Renal cortex interstitium (tissue), 11 donors: ENCODE data around the gene NUCB2. TPM values are rescaled to one million over a fixed set of nuclear protein-coding genes. Genes with fewer than 3 reads are reported as not detected.
A peak's percentile ranks its signal among the peaks of the same experiment; 100 is the strongest.
"Not testable (repeated sequence)": the region's sequence is repeated elsewhere in the genome, so short reads cannot be mapped to it uniquely, and the experiment has no call there.

Experiments used
- DNase-seq, 11 donors: peaks; one replicate each; pipeline ENCODE4 v3.0.0-alpha.2; 2013; ENCODE audit warnings: low read depth in 9 of 11, low spot score in 4 of 11; ENCODE audit errors: extremely low read depth in 1 of 11
- polyA plus RNA-seq, 3 donors: library from polyadenylated mRNA; unstranded; fragments of 120-200 nt; gene quantifications; one replicate each; pipeline ENCODE4 v1.2.1, GENCODE V29; 2013; ENCODE audit not compliant: insufficient read length in 3 of 3

The NUCB2 gene
- polyA plus RNA-seq, 3 donors = 73.3 to 82.5 (median 75.3) TPM

- DNase-seq = no peak
Observed at GRCh38 chr11:17259519-17259918, 17.0 kb upstream of the NUCB2 start.

- no peak for DNase-seq
Observed at GRCh38 chr11:17260020-17260419, 16.5 kb upstream of the NUCB2 start.

- no peak for DNase-seq
Observed at GRCh38 chr11:17263769-17264168, 12.8 kb upstream of the NUCB2 start.

- no peak for DNase-seq
Observed at GRCh38 chr11:17266781-17267180, 9.8 kb upstream of the NUCB2 start.

GRCh38 chr11:17267576-17267975, 9.0 kb upstream of the NUCB2 start:
- DNase-seq = no peak

- DNase-seq = not testable (repeated sequence)
Observed at GRCh38 chr11:17268500-17268899, 8.0 kb upstream of the NUCB2 start.

- no peak for DNase-seq
Observed at GRCh38 chr11:17268902-17269301, 7.6 kb upstream of the NUCB2 start.

- DNase-seq = peak in 2 of 11 donors; percentile 3 to 9
Observed at GRCh38 chr11:17272801-17273200, 3.7 kb upstream of the NUCB2 start.

GRCh38 chr11:17273211-17273610, 3.3 kb upstream of the NUCB2 start:
- DNase-seq = peak in 2 of 11 donors; percentile 10 to 15

- peak in 1 of 11 donors; percentile 14 for DNase-seq
Observed at GRCh38 chr11:17273668-17274282, 2.8 kb upstream of the NUCB2 start.

GRCh38 chr11:17275400-17276235, 921 bp upstream of the NUCB2 start:
- DNase-seq = no peak

GRCh38 chr11:17277024-17277584, 565 bp downstream of the NUCB2 start:
- DNase-seq = peak in 4 of 11 donors; percentile 4 to 33 (median 21)

GRCh38 chr11:17280494-17281127, 4.1 kb downstream of the NUCB2 start:
- no peak for DNase-seq

GRCh38 chr11:17286332-17286731, 9.8 kb downstream of the NUCB2 start:
- DNase-seq = no peak

- DNase-seq = no peak
Observed at GRCh38 chr11:17287058-17287457, 10.5 kb downstream of the NUCB2 start.

- no peak for DNase-seq
Observed at GRCh38 chr11:17291710-17292109, 15.2 kb downstream of the NUCB2 start.

- DNase-seq = no peak
Observed at GRCh38 chr11:17293311-17293710, 16.8 kb downstream of the NUCB2 start.

- no peak for DNase-seq
Observed at GRCh38 chr11:17294033-17294432, 17.5 kb downstream of the NUCB2 start.

- DNase-seq = no peak
Observed at GRCh38 chr11:17296852-17297559, 20.5 kb downstream of the NUCB2 start.
